KMS-11 (cell line): ENCODE data around the gene RHBDF1.

Source experiments
- H2AFZ ChIP-seq: fragments of 200-600 bp; sonication (generic); 2 replicates; pipeline ENCODE4 v1.6.1; 2016; ENCODE audit warnings: antibody characterized with exemption, mixed run types, low read depth
- H3K27ac ChIP-seq: fragments of 200-600 bp; sonication (generic); 2 replicates; pipeline ENCODE4 v1.6.1; 2016; ENCODE audit warnings: mild to moderate bottlenecking, mixed run types
- H3K27me3 ChIP-seq: fragments of 200-600 bp; sonication (generic); 2 replicates; pipeline ENCODE4 v1.6.1; 2017; ENCODE audit warnings: mild to moderate bottlenecking, low read depth, mixed run types, moderate library complexity; ENCODE audit not compliant: insufficient read depth
- H3K36me3 ChIP-seq: fragments of 200-600 bp; sonication (generic); 2 replicates; pipeline ENCODE4 v1.6.1; 2017; ENCODE audit warnings: mild to moderate bottlenecking, mixed run types; ENCODE audit not compliant: insufficient read depth
- H3K4me1 ChIP-seq: fragments of 200-600 bp; sonication (generic); 2 replicates; pipeline ENCODE4 v1.6.1; 2016; ENCODE audit warnings: mild to moderate bottlenecking, low read depth, mixed run types; ENCODE audit not compliant: poor library complexity, severe bottlenecking
- H3K4me2 ChIP-seq: fragments of 200-600 bp; sonication (generic); 2 replicates; pipeline ENCODE4 v1.7.0; 2016; ENCODE audit warnings: mild to moderate bottlenecking, mixed run types
- H3K4me3 ChIP-seq: fragments of 200-600 bp; sonication (generic); IDR thresholded peaks from 2 replicates; pipeline ENCODE4 v1.6.1; 2017; ENCODE audit warnings: low read depth, low read length, mixed read lengths; ENCODE audit not compliant: insufficient read depth
- H3K79me2 ChIP-seq: fragments of 200-600 bp; sonication (generic); 2 replicates; pipeline ENCODE4 v1.6.1; 2016; ENCODE audit warnings: low read depth, mixed run types; ENCODE audit not compliant: insufficient read depth
- H3K9ac ChIP-seq: fragments of 200-600 bp; sonication (generic); 2 replicates; pipeline ENCODE4 v1.6.1; 2016; ENCODE audit warnings: mild to moderate bottlenecking, mixed run types
- H4K20me1 ChIP-seq: fragments of 200-600 bp; sonication (generic); 2 replicates; pipeline ENCODE4 v1.6.1; 2016; ENCODE audit warnings: mild to moderate bottlenecking, mixed run types; ENCODE audit not compliant: insufficient read depth
- CTCF ChIP-seq: fragments of 200-600 bp; sonication (generic); conservative IDR thresholded peaks from 2 replicates; pipeline ENCODE4 v1.6.1; 2017; ENCODE audit warnings: low read depth, mild to moderate bottlenecking, antibody characterized with exemption, low read length, moderate library complexity, mixed read lengths

RHBDF1 gene

DNA sequence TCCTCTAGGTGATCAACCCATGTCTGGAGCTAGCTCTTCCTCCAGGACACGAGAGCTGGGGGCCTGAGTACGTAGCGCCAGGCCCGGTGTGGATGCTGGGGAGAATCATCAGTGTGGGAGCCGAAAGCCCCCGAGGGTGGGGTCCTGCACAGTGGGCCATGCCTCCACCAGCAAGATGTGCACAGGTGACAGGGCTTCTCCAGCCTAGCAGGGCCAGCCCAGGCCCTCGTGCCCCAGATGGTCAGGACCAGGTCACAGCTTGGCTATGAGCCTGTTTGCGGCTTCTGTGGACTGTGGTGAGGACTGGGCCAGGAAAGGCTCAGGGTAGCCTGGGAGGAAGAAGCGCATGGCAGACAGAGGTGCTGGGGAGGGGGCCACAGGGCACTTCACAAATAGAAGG lies 13.4 kb upstream of the RHBDF1 start:
- no peak overlapping the region for H3K27ac ChIP-seq
- H3K4me3 ChIP-seq = no peak overlapping the region
- H3K4me2 ChIP-seq = no peak overlapping the region
- TF ChIP-seq CTCF = no peak
- H3K79me2 ChIP-seq = no peaks in the 10 kb centered on the region
- no peak overlapping the region for H2AFZ ChIP-seq
- H3K36me3 ChIP-seq = no peaks in the 10 kb centered on the region; the same call in 1 of the 2 replicates
- H4K20me1 ChIP-seq = no peaks in the 10 kb centered on the region
- H3K4me1 ChIP-seq = peaks cover 5% of the 10 kb centered on the region
- no peaks in the 10 kb centered on the region for H3K27me3 ChIP-seq
- H3K9ac ChIP-seq = no peak overlapping the region

GRCh38 chr16:85407-85782 lies 13.0 kb upstream of the RHBDF1 start:
- TF ChIP-seq CTCF = no peak
- peaks cover 5% of the 10 kb centered on the region for H3K4me1 ChIP-seq
- no peak overlapping the region for H3K27ac ChIP-seq
- H3K4me2 ChIP-seq = no peak overlapping the region
- H3K9ac ChIP-seq = no peak overlapping the region
- no peak overlapping the region for H2AFZ ChIP-seq
- H3K4me3 ChIP-seq = no peak overlapping the region
- H4K20me1 ChIP-seq = no peaks in the 10 kb centered on the region
- no peaks in the 10 kb centered on the region for H3K27me3 ChIP-seq
- no peaks in the 10 kb centered on the region for H3K79me2 ChIP-seq
- H3K36me3 ChIP-seq = no peaks in the 10 kb centered on the region; the same call in 1 of the 2 replicates

DNA sequence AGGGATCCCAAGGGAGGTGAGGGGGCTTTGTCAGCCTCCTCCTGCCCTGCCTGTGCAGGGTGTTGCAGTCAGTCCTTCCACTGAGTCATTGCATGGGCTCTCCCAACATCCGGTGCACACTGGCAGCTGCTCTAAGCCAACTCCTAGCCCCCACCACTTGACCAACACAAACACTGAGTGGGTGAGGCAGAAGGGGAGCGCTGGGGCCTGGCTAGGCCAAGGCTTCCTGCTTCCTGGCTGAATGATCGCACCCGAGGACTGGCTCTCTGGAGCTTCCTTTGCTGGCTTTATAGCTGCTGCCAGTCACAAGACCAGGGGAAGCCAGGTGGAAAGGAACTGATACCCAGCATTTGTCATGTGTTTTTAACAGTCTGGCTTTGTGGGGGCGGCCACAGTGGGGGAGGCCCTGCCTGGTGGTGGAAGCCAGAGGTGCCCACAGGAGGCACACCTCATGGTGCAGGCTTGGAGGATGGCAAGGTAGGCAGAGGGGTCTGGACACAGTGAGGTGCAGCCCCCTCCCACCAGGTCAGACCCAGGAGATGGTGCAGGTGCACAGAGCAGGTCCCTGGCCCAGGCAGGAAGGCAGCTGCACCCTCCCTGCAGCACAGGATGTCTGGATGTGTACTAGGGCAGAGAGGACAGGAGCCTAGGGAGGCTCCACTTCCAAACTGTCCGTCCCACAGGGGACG lies 12.4 kb upstream of the RHBDF1 start:
- no peak overlapping the region for H2AFZ ChIP-seq
- H3K36me3 ChIP-seq = no peaks in the 10 kb centered on the region; the same call in 1 of the 2 replicates
- no peaks in the 10 kb centered on the region for H4K20me1 ChIP-seq
- H3K27ac ChIP-seq = peak overlapping the region; percentile 17; the same call in 1 of the 2 replicates
- H3K79me2 ChIP-seq = no peaks in the 10 kb centered on the region
- no peak for TF ChIP-seq CTCF
- no peak overlapping the region for H3K4me3 ChIP-seq
- H3K27me3 ChIP-seq = no peaks in the 10 kb centered on the region
- no peak overlapping the region for H3K4me2 ChIP-seq
- H3K9ac ChIP-seq = no peak overlapping the region
- peaks cover 5% of the 10 kb centered on the region for H3K4me1 ChIP-seq

DNA sequence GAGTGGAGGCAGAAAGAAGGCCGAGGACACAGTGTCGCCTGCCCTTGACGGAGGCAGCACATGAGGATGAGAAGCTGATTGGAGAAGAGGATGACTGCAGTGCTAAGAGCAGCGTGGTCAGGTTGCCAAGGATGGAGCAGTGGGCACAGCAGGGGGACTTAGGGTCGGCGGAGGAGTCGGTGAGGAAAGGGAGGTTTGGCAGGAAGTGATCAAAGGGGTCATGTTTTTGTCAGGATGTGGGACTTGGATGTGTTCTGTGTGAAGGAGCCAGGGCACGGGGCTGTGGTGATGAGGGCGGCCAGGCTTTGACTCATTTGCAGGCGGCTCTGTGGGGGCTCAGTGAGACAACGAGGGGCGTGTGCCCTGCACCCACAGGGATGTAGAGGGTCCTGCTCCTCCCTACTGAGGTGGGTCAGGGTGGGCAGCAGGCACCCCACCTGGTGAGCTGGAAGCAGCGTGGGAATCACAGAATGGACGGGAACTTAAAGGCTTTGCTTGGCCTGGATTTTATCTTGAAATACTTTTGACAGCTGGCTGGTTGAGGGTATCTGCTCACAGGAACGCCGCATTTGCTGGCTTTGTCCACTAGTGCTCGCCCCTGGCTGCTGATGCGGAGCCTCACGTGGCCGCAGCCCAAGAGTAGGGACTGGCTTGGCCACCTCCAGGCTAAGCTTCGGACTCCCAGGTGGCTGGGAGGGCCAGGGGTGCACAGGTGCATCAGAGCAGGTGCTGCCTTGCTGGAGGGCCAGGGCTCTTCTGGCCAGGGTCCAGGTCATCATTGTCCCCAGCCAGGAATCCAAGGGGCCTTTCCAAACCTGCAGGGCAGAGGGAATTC lies 11.6 kb upstream of the RHBDF1 start:
- TF ChIP-seq CTCF = no peak
- Histone ChIP-seq H3K9ac (no peak overlapping the region), H3K27me3 (no peaks in the 10 kb centered on the region), H3K4me1 (peaks cover 8% of the 10 kb centered on the region), H3K4me3 (no peak overlapping the region), H3K79me2 (no peaks in the 10 kb centered on the region), H3K27ac (no peak overlapping the region), H4K20me1 (no peaks in the 10 kb centered on the region), H3K4me2 (no peak overlapping the region), H3K36me3 (no peaks in the 10 kb centered on the region; the same call in 1 of the 2 replicates), H2AFZ (no peak overlapping the region)
